NK-92 treated with Interleukin-12 subunit alpha and Interleukin-12 subunit beta, amount 100 ng/mL, for 24 hours (cell line): ENCODE results near the gene GPATCH1.
"Not testable (repeated sequence)": the region's sequence is repeated elsewhere in the genome, so short reads cannot be mapped to it uniquely, and the experiment has no call there.

Experiments used
- DNase-seq: peaks from one replicate; lab custom pipeline; 2025; lab: John Stamatoyannopoulos, UW

GPATCH1 gene

DNA sequence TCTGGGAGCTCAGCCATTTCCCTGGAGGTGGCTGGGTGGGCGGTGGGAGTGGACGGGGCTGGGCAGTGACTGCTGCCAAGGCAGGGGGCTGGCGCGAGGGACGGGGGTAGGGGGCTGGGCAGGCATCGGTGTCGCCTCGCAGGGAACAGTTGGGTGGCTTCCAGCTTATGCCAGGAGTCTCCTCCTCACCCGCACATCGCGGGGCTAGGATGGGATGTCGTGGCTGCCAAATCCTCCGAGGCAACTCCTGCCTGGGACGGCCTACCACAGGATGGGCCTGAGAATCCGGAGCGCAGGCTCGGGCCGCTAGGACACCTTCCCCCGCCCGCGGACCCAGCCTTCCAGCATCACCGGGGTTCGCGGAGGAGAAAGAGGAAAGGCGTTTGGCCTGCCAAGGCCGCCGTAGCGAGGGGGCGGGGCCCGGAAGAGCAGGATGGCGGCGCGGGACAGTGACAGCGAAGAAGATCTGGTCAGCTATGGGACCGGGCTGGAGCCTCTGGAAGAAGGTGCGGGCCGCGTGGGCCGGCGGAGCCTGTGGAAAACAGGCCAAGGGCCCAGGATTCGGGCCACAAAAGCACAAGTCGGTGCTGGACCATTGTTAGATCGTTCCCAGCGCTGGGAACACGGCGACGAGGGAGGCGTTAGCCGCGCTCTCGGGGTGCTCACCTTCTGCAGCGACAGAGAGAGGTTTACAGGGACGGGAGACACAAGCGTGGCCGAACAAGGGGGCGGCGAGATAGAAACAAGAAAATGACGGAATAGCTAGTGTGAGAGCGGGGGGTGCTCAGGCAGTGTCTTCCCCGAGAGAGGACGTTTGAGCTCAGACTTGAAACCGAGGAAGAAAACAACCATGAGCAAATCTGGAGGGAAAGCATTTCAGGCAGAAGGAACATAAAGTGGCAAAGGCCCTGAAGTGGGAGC is at the start of gene GPATCH1:
GPATCH1 (plus strand) TSS at position 421 of the 921 bp plus-strand sequence; CDS start at position 434, 13 bp downstream.
- DNase-seq: peak; percentile 71

DNA sequence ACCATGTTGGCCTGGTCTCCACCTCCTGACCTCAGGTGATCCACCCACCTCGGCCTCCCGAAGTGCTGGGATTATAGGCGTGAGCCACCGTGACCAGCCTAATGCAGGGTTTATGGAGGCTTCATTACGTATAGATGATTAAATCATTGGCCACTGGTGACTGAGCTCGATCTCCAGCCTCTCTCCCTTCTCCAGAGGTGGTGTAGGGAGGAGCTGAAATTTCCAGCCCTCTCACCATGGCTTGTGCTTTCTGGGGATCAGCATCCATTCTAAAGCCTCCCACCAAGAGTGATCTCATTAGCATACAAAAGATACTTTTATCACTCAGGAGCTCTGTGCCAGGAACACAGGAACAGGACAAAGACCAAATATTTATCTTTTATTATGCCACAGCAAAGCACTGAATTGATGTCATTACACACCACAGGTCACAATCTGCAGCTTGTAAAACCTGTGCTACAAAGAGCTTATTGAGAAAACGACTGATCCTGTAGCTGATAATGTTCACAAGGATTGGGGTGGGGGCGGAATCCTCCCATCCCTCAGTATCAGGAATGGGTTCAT is 48.7 kb upstream of the GPATCH1 start:
- no peak for DNase-seq

- DNase-seq: no peak
Measured at GRCh38 chr19:33035461-33035860, 45.5 kb upstream of the GPATCH1 start.

DNA sequence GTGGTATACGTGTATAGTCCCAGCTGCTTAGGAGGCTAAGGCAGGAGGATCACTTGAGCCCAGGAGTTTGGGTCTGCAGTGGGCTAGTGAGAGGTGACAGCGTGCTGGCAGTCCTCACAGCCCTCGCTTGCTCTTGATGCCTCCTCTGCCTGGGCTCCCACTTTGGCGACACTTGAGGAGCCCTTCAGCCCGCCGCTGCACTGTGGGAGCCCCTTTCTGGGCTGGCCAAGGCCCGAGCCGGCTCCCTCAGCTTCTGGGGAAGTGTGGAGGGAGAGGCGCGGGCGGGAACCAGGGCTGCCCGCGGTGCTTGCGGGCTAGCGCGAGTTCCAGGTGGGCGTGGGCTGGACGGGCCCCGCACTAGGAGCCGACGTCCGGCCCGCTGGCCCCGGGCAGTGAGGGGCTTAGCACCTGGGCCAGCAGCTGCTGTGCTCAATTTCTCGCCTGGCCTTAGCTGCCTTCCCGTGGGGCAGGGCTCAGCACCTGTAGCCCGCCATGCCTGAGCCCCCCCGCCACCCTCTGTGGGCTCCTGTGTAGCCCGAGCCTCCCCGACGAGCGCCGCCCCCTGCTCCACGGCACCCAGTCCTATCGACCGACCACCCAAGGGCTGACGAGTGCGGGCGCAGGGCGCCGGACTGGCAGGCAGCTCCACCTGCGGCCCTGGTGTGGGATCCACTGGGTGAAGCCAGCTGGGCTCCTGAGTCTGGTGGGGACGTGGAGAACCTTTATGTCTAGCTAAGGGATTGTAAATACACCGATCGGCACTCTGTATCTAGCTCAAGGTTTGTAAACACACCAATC is 44.4 kb upstream of the GPATCH1 start:
- not testable (repeated sequence) for DNase-seq

DNA sequence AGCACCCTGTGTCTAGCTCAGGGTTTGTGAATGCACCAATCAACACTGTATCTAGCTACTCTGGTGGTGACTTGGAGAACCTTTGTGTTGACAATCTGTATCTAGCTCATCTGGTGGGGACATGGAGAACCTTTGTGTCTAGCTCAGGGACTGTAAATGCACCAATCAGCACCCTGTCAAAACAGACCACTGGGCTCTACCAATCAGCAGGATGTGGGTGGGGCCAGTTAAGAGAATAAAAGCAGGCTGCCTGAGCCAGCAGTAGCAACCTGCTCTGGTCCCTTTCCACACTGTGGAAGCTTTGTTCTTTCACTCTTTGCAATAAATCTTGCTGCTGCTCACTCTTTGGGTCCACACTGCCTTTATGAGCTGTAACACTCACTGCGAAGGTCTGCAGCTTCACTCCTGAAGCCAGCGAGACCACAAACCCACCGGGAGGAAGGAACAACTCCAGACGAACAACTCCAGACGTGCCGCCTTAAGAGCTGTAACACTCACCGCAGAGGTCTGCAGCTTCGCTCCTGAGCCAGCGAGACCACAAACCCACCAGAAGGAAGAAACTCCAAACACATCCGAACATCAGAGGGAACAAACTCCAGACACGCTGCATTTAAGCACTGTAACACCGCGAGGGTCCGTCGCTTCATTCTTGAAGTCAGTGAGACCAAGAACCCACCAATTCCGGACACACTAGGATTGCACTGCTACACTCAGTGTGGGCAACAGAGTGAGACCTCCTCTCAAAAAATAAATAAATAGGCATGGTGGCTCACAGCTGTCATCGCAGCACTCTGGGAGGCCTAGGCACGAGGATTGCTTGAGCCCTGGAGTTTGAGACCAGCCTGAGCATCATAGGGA is 43.6 kb upstream of the GPATCH1 start:
- not testable (repeated sequence) for DNase-seq

- DNase-seq: peak; percentile 20
Measured at GRCh38 chr19:33039108-33039599, 41.8 kb upstream of the GPATCH1 start.

DNA sequence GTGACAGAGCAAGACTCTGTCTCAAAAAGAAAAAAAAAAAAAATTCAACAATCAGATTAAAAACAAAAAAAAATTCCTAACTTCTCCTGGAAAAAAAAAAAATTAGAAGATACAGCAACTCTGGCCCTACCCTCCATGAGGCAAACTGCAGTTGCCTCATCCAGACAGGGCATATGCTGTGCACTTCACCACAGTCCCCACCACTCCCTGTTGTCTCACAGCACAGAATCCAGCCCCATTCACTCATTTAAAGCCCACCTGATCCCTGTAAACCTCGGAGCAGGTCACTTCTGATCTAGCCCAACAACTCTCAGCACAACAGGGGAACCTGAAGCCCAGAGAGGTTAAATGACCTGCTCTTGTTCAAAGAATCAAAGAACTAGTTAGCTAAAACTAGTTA is 41.2 kb upstream of the GPATCH1 start:
- DNase-seq: no peak

DNA sequence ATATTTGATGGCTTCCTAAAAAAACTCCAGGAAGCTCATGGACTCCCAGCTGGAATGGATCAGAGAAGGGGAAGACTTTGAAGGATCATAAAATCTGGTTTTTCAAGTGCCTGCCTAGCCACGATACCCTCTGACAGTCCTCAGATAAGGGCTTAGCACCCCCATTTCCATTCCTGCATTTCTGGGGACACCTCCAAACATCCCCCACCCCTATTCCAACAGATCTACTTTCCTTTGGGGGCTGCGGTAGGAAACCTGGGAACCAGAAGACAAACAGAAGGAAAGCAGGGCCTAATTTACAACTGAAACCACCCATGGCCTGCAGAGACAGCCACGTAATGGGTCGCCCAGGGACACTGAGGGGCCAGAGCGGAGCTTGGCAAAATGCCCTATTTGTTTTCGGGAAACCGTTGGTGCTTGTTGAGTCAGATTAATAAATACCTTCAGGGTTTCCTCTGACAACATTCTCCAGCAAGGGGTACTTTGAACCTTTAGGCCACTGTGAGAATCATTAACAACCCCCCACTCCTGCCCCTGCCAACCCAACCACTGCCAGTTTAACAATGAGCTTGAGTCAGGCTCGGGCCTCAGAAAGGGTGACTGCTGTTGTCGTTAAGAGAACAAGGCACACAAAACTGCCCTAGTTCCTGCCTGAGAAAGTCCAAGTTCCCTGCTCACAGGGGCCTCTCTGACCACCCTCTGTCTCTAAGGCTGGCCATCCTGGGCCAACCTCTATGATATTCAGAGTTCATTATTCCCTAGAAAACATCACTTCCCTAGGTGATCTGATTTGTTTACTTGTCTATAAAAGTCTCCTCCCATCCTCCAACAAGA is 39.8 kb upstream of the GPATCH1 start:
- no peak for DNase-seq

DNA sequence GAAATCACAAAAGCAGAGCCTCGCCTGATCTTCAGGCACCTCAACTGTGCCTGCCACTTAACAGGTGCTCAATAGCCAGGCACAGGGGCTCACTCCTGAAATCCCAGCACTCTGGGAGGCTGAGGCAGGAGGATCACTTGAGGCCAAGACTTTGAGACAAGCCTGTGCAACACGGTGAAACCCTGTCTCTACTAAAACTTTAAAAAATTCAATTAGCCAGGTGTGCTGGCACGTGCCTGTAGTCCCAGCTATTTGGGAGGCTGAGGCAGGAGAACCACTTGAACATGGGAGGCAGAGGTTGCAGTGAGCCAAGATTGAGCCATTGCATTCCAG is 39.2 kb upstream of the GPATCH1 start:
- DNase-seq: not testable (repeated sequence)

GRCh38 chr19:33047422-33047821 is 33.6 kb upstream of the GPATCH1 start:
- no peak for DNase-seq

DNA sequence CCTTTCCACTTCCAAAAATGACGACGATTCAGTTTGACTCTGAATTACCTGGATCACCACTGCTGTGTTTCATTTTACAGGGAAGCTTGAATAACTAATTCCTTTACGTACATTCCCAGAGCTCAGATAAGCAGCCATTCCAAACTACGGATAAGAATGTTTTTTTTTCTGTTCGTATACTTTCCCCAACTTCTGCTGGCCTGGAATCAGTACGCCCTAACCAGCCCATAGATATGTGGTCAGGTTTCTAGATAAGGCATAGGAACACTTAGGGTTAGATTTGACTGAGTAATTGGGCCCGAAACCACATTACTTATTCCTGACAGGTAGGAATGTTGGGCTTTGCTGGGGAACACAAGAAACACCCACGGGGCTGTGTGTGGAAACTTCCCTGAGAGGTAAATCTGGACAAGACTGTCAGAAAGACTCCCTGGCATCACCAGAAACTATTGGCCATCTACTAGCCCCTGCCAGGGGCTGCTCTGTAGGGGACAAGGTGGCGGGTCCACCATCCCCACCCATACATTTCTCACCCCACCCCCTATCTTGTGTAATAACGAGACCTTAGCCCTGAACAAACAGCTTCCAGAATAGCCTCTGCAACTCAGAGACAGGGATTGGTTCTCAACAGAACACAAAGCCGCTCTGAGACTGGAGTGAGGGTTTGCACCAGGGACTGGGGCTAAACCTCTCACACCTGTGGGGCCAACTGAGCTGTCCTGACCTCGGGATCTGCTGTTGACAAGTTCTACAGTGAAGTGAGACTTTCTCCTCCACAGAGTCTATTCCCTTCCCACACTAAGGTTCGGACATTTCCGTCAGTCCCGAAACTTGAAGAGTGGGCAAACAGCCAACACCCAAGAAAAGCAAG is 31.9 kb upstream of the GPATCH1 start:
- no peak for DNase-seq

DNA sequence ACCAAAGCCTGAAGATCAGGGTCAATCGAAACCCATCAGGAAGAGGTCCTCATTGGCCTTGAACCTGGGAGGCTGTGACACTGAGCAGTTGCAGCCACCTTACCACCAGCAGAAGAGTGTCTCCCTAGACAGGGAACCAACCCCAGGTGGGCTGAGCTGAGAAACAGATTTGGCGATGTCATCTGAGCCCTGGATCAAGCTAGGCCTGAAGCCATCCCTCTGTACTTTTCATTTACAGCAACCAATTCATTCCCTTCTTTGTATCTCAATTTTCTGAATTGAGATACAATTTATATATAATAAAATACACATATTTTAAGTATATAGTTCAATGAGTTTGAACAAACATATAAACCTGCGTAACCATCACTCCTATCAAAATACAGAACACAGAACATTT is 30.9 kb upstream of the GPATCH1 start:
- DNase-seq: no peak

DNA sequence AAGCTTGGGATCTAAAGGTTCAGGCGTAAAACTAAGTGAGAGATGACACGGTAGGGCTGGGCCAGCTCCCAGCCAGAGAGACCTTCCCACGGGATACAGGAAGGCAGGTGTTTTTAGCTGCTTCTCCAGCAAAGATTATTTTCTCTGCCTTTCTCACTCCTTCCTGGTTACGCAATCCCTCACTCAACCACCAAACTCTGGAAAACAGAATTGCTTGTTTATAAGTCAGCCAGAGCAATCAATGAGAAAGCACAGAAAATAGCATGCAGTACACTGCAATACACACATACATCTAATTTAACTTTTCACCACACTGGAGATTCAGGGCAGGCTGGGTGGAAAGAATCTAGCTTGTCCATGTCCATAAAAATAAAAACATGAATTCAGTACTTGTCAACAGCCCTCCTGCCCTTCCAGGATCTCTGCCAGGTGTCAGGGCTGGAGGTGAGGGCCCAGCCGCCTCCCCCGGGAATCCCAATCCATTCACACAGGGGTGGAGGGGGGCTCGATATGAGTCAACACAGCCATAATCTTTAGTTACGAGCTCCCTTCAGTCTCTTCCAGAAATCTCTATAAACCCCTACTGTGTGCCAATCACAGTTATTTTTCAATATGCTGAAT is 28.5 kb upstream of the GPATCH1 start:
- no peak for DNase-seq

- DNase-seq: no peak
Measured at GRCh38 chr19:33054623-33055022, 26.4 kb upstream of the GPATCH1 start.

GRCh38 chr19:33055718-33056117 is 25.3 kb upstream of the GPATCH1 start:
- no peak for DNase-seq

DNA sequence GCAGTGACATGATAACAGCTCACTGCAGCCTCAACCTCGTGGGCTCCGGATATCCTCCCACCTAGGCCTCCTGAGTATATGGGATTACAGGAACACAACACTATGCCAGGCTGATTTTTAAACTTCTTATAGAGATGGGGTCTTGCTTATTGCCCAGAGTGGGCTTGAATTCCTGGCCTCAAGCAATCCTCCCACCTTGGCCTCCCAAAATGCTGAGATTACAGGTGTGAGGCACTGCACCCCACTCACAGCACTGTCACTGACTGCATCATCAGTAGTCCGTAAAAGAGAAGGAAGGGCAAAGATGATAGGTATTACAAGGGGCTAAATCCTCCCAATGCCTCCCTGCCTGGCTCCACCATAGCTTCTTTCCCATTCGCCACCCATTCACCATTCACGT is 20.4 kb upstream of the GPATCH1 start:
- no peak for DNase-seq

DNA sequence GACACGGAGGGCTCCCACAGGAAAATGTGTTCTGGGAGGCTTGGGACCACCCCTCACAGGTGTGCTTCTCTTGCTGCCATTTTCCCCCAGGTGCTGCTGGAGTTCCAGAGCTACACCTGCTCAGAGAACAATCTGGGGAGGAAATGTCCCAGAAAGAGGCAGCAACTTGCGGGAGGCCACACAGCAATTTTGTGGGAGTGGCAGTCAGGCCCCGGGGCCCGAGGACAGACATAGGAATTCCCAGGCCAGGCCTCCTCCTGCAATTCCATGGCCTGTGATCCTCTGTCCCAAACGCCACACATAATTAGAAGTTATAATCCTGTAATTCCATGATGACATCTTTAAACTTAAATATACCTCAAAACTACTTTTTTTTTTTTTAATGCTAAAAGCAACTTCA is 18.1 kb upstream of the GPATCH1 start:
- DNase-seq: no peak

DNA sequence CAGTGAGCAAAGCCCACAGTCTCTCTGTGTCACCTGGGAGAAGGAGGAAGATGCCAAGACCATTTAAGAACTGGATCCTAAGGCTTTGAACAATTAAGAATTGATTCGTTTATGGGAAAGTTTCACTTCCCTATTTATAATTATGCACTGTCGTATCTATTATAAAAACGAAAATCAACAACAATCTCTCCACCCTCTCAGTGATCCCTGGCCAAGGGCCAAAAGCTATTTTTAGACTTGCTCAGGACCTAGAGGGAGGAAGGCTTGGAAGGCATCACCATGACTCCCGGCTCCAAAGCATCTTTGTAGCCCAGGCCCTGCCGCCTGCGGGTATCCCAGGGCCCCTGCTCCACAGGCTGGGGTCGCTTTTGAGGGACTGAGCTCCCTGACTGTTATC is 17.6 kb upstream of the GPATCH1 start:
- DNase-seq: no peak

- DNase-seq: no peak
Measured at GRCh38 chr19:33063753-33064457, 17.1 kb upstream of the GPATCH1 start.
